Right lobe of liver (tissue), 6 donors: ENCODE data around the gene IRF8. TPM values are rescaled to one million over a fixed set of nuclear protein-coding genes. Genes with fewer than 3 reads are reported as not detected.
"Not testable (repeated sequence)": the region's sequence is repeated elsewhere in the genome, so short reads cannot be mapped to it uniquely, and the experiment has no call there.

Experiments
- ATAC-seq, 4 donors: fragments of 200-7000 bp; cut with Tn5 transposase; one replicate each; pipeline ENCODE4 v1.9.1; 2020; ENCODE audit warnings: mild to moderate bottlenecking in 4 of 4, moderate library complexity in 4 of 4
- DNase-seq, 3 donors: peaks; one replicate each; pipeline ENCODE4 v3.0.0-alpha.2; 2020
- H3K27ac ChIP-seq, 3 donors: fragments of 200-600 bp; one replicate each; pipeline ENCODE4 v1.8.0; 2022
- H3K27me3 ChIP-seq, 2 donors: fragments of 200-600 bp; one replicate each; pipeline ENCODE4 v1.8.0; 2022
- H3K36me3 ChIP-seq, 4 donors: fragments of 200-600 bp; sonication (generic) in 1 of 4; one replicate each; pipeline versions ENCODE4 v1.5.1 to v1.8.0; 2017 to 2022; ENCODE audit warnings: control low read depth in 1 of 4
- H3K4me1 ChIP-seq, 4 donors: fragments of 200-600 bp; sonication (generic) in 1 of 4; one replicate each; pipeline versions ENCODE4 v1.5.1 to v1.8.0; 2017 to 2022; ENCODE audit warnings: control low read depth in 1 of 4
- H3K4me3 ChIP-seq, 3 donors: fragments of 200-600 bp; one replicate each; pipeline ENCODE4 v1.8.0; 2022
- H3K9me3 ChIP-seq, 4 donors: fragments of 200-600 bp; sonication (generic) in 1 of 4; one replicate each; pipeline versions ENCODE4 v1.5.1 to v1.8.0; 2017 to 2022; ENCODE audit warnings: control low read depth in 1 of 4
- POLR2A ChIP-seq: fragments of 450-650 bp; IDR thresholded peaks from one replicate; pipeline ENCODE4 v1.6.1; 2017; ENCODE audit warnings: antibody characterized with exemption, mild to moderate bottlenecking
- WGBS: methylation state at CpG from one replicate; pipeline ENCODE4 v1.1.6; 2018; ENCODE audit warnings: low coverage, low lambda C conversion rate; ENCODE audit not compliant: insufficient coverage; ENCODE audit errors: missing lambda C conversion rate; 5-methylcytosine and 5-hydroxymethylcytosine counted together
- intact Hi-C, 2 donors: fragments of 100-400 bp; cut with DNase I; formaldehyde crosslinking; loops; one replicate each; pipeline versions ENCODE4 v1.11.2 to v1.14.1; 2022
- total RNA-seq, 6 experiments: library from RNA; depleted of rRNA in 2 of 6; stranded (reverse); fragments of >200 nt in 2 of 6; fragmentation: NEBNext Ultra II Directional in 3 of 6; extraction: Animal tissue kit (Norgen Biotek cat#: 25700) in 3 of 6; gene quantifications; one replicate each; pipeline versions ENCODE4 v1.1.0 to v1.2.4, GENCODE V29; 2016 to 2023
- TF ChIP-seq, protein P1 (sequence below), 4 donors: fragments of 200-600 bp in 3 of 4; fragments of 450-650 bp in 1 of 4; IDR thresholded peaks; one replicate each; pipeline versions ENCODE4 v1.5.1 to v1.8.0; 2016 to 2022; ENCODE audit warnings: antibody characterized with exemption in 4 of 4, mild to moderate bottlenecking in 2 of 4
- donor health status: DM: no; HTN: yes; CAD: no.
- donor health status: DM: no; HTN: no; CAD: no.
- donor health status: DM: no; HTN: no; CAD: no.
- donor health status: DM: no; HTN: yes; CAD: no.
- donor health status: DM: no; HTN: yes; CAD: no.

Gene IRF8
- total RNA-seq, 6 experiments from 2014 or later: 4.8 to 19.6 (median 14.6) TPM

GRCh38 chr16:85869785-85870558, 29.0 kb upstream of the IRF8 start:
- no peaks in the 10 kb centered on the region for H3K36me3 ChIP-seq
- TF ChIP-seq, protein P1, sequence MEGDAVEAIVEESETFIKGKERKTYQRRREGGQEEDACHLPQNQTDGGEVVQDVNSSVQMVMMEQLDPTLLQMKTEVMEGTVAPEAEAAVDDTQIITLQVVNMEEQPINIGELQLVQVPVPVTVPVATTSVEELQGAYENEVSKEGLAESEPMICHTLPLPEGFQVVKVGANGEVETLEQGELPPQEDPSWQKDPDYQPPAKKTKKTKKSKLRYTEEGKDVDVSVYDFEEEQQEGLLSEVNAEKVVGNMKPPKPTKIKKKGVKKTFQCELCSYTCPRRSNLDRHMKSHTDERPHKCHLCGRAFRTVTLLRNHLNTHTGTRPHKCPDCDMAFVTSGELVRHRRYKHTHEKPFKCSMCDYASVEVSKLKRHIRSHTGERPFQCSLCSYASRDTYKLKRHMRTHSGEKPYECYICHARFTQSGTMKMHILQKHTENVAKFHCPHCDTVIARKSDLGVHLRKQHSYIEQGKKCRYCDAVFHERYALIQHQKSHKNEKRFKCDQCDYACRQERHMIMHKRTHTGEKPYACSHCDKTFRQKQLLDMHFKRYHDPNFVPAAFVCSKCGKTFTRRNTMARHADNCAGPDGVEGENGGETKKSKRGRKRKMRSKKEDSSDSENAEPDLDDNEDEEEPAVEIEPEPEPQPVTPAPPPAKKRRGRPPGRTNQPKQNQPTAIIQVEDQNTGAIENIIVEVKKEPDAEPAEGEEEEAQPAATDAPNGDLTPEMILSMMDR (IDR thresholded peaks at IDR 0.05): no peak
- TF ChIP-seq POLR2A: no peak
- intact Hi-C loops: no loop called here
- no peak overlapping the region for H3K4me3 ChIP-seq
- H3K27me3 ChIP-seq: no peaks in the 10 kb centered on the region
- no peaks in the 10 kb centered on the region for H3K4me1 ChIP-seq
- ATAC-seq (peak in 3 of 4 donors; percentile 46 to 70 (median 52)), DNase-seq (no peak)
- H3K27ac ChIP-seq: peak overlapping the region in 2 of 3 donors; percentile 10 to 27
- WGBS: 37% methylated on average over 9 of the region's 12 CpGs
- H3K9me3 ChIP-seq: no peaks in the 10 kb centered on the region

DNA sequence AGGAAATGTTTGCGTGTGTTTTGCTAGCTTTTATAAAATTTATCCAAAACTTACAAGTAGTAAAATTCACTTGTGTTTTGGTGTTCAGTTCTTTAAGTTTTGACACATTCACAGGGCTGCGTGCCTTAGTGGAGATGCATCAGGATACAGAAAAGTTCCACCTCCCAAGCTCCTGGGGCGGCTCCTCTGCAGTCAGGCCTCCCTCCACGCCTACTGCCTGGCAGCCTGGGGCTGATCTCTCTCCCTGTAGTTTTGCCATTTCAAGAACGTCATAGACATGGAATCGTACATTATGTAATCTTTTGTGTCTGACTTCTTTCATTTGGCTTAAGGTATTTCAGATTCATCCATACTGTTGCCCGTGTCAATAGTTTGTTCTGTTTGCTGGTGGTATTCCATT, 27.2 kb upstream of the IRF8 start:
- Histone ChIP-seq H3K36me3 (no peaks in the 10 kb centered on the region), H3K27me3 (no peaks in the 10 kb centered on the region), H3K4me3 (no peak overlapping the region), H3K9me3 (no peaks in the 10 kb centered on the region), H3K27ac (no peak overlapping the region), H3K4me1 (no peaks in the 10 kb centered on the region)
- DNase-seq: no peak
- ATAC-seq: no peak
- intact Hi-C loops: no loop called here
- 84% methylated on average over 7 of the region's 7 CpGs for WGBS
- TF ChIP-seq, protein P1 (IDR thresholded peaks at IDR 0.05): no peak

GRCh38 chr16:85872734-85873133, 26.2 kb upstream of the IRF8 start:
- TF ChIP-seq POLR2A: no peak
- peak; percentile 41 to 69 (median 54) for ATAC-seq
- H3K4me1 ChIP-seq: no peaks in the 10 kb centered on the region
- no peaks in the 10 kb centered on the region for H3K36me3 ChIP-seq
- no peak overlapping the region for H3K27ac ChIP-seq
- WGBS: 54% methylated on average over 4 of the region's 7 CpGs
- no peak for DNase-seq
- H3K27me3 ChIP-seq: no peaks in the 10 kb centered on the region
- intact Hi-C loops: no loop called here
- H3K4me3 ChIP-seq: no peak overlapping the region
- no peaks in the 10 kb centered on the region for H3K9me3 ChIP-seq

- intact Hi-C loops: no loop called here
- no peak for DNase-seq
- Histone ChIP-seq H3K4me1 (no peaks in the 10 kb centered on the region), H3K36me3 (no peaks in the 10 kb centered on the region), H3K27me3 (no peaks in the 10 kb centered on the region), H3K4me3 (no peak overlapping the region), H3K27ac (no peak overlapping the region), H3K9me3 (no peaks in the 10 kb centered on the region)
- WGBS: 70% methylated on average over 4 of the region's 8 CpGs
- no peak for TF ChIP-seq POLR2A
- TF ChIP-seq, protein P1 (IDR thresholded peaks at IDR 0.05): no peak
- peak in 1 of 4 donors; percentile 32 for ATAC-seq
Observed at GRCh38 chr16:85873153-85873552, 25.8 kb upstream of the IRF8 start.

GRCh38 chr16:85874031-85874430, 24.9 kb upstream of the IRF8 start:
- H3K27me3 ChIP-seq, intact Hi-C loops, H3K9me3 ChIP-seq, H3K4me1 ChIP-seq, H3K27ac ChIP-seq, H3K36me3 ChIP-seq, H3K4me3 ChIP-seq, DNase-seq, ATAC-seq: not testable (repeated sequence)
- WGBS: 76% methylated on average over 5 of the region's 5 CpGs
